DMS153 (cell line): ENCODE measurements around the gene RPS6KA2.
"Not testable (repeated sequence)": the region's sequence is repeated elsewhere in the genome, so short reads cannot be mapped to it uniquely, and the experiment has no call there.

Experiments used
- DNase-seq: peaks from one replicate; lab custom pipeline; 2025; lab: John Stamatoyannopoulos, UW

Gene RPS6KA2

GRCh38 chr6:166369782-166370181 lies 257.3 kb downstream of the RPS6KA2 start:
- DNase-seq, result no peak

DNA sequence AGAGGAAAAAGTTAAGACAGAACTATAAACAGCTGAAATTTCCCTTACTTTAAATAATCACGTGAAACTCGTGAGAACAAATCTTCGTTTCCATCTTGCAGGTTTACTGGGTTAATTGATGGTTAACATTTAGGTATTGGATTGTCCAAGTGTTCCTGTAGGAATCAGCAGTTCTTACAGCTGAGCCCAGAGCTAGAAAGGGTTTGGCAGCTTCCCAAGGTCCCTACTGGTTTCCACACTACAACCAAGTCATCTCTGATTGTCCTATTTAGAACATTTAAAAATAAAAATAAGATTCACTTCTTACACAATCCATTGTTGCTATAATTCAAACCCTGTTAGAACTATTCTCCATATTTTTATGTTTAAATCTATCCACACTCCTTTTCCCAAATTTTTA lies 260.1 kb downstream of the RPS6KA2 start:
- no peak for DNase-seq

DNA sequence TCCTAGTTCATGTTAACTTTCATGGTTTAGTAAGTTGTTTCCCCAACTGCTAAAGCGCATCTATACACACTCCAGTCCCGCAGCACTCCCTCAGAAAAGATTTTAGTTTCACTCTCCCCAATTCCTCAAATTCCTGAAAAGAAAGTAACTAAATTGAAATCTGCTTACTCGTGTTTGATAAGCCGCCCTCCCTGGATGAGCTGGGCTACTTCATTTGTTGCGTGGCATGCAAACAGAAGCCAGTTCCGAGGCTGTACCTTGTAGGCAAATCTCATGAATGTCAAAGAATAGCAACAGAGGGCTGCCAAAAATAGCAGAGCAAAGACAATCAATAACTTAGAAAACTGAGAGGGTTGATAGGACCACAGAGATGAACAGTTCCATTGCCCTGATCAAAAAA lies 261.2 kb downstream of the RPS6KA2 start:
- DNase-seq, result no peak

DNA sequence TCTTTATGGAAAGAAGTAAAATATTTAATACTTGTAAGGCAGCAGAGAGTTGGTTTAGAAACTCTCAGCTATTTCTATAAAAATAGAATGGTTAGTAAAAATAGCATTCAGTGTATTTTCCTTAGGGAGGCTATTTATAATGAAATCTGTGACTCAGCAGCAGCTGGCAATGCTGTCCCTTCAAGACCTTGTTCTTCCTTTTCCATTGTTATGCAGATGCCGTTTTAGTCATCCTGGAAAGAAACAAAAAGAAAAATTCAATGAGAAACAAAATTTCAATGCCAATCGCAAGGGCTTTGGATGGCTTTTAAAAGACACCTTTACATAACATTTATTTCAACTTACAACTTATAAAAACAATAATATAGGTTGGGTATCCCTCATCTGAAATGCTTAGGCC lies 261.8 kb downstream of the RPS6KA2 start:
- no peak for DNase-seq

DNA sequence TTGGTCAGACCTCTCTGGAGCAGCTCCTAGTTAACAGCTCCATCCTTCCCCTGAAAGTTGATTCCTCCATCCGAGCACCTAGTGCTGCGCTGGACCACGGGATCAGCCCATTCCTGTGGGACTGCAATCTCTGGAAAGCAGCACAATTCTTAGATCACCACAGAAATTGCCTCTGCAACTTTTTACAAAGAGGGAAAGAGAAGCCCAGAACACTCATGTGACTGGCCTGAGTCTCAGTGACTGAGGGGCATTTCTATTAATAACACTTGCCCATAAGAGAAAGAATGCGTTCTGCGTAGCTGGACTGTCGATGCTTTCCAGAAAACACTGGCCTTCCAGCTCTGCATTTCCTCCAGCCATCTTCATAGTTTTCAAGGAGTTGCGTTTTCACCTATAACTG lies 262.6 kb downstream of the RPS6KA2 start:
- no peak for DNase-seq

GRCh38 chr6:166362427-166362826 lies 264.6 kb downstream of the RPS6KA2 start:
- not testable (repeated sequence) for DNase-seq

DNA sequence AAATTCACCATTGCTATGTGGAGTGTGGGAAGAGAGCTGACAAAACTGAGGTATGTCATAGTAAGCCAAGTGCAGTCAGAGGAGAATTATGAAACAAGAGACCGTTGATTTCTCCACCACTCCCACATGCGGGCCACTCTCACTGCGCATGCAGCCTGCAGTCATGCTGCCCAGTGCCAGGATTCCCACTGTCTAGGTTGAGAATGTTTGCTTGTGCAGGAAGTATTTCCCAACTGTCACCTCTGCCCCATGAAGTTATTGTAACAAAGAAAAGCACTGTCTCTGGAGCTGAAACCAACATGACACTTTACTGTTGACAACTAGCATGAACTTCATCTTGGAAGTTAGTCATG lies 266.0 kb downstream of the RPS6KA2 start:
- DNase-seq, result no peak

- no peak for DNase-seq
Observed at GRCh38 chr6:166360243-166361076, 266.6 kb downstream of the RPS6KA2 start.
